NCI-H2081 (cell line): ENCODE measurements around the gene CSTB.
A peak's percentile ranks its signal among the peaks of the same experiment; 100 is the strongest.

Experiments used
- DNase-seq, 2 experiments: peaks; one replicate each; lab custom pipeline; 2025; lab: John Stamatoyannopoulos, UW

CSTB gene

GRCh38 chr21:43789276-43790009 lies 13.3 kb upstream of the CSTB start, which contains the start of gene RRP1:
Gene RRP1, plus strand, starts transcription at chr21:43789577. Its CDS starts 53 bp downstream, at chr21:43789630.
- peak; percentile 81 to 83 for DNase-seq

GRCh38 chr21:43786807-43787440 lies 10.8 kb upstream of the CSTB start:
- DNase-seq, result no peak

DNA sequence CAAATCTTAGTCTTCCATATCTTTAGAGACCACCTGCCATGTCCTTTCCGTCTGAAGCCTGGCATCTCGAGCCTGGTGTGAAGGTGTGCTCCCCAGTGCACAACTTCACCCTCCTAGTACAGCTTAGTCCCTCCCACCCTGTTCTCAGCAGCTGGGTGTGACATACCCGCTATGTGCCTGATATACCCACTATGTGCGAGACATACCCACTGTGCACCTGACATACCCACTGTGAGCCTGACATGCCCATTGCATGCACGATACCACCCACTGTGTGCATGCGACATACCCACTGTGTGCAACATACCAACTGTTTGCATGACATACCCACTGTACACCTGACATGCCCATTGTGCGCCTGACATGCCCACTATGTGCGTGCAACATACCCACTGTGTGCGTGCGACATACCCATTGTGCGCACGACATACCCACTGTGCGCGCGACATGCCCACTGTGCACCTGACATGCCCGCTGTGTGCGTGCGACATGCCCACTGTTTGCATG lies 10.2 kb upstream of the CSTB start:
- DNase-seq, result no peak

- DNase-seq, result no peak
Observed at GRCh38 chr21:43785134-43785533, 9.0 kb upstream of the CSTB start.

DNA sequence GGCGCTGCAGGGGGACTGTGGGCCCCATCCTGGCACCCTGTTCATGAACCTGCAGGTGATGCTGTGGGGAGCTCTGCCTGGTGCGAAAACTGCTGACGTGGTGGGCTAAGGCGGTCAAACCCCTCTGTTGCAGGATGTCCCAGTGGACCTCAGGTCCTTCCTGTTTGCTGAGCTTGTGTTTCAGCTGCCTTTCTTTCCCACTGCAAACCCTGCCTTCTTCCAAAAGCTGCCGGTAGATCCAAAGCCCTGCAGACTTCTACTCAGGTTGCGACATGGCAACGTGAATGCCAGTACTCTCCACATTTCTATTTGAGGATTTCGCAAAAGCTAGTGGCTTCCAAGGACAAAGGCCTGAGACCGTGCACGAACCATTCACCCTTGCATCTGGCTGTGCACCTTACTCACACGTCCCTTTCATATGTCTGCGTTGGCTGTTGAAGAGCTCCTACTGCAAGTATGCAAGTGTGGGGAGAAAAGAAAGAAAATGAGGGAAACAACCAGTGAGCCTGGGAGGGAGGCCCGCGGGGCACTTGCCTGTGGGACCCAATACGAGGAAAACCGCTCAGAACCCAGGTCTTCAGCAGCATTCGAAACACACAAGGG lies 7.1 kb upstream of the CSTB start:
- DNase-seq, result no peak

- no peak for DNase-seq
Observed at GRCh38 chr21:43782431-43783097, 6.5 kb upstream of the CSTB start.

DNA sequence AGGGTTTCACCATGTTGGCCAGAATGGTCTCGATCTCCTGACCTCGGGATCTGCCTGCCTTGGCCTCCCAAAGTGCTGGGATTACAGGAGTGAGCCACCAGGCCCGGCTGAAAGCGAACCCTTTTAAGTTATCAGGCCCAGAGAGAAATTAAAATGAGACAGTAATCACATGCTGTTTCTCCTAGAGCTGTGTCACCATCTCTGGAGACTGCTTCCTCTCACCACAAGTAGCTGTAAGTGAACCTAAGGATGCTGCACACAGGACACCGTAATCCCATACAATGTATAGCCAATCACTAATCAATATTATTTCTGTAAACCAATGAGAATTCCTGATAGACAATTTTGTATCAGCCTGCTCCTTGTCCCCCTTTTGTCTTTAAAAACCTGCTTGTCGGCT lies 5.7 kb upstream of the CSTB start:
- DNase-seq, result no peak

DNA sequence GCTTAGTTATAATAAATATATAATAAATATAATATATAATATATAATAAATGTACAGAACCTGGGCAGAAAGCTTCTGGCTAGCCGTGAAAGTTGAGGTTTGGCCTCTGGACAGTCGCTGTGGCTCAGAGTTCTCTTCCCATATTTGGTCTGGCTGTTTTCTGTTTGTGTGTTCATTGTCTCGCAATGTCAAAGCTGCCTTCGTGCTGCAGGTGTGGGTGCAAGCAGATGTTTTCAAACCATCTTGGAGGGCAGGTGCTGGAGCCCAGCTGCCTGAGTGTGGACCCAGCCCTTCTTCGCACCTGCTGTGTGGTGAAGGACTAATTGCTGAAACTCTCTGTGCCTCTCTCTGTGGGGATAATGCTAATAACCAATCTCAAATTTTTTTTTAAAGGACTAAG lies 3.6 kb upstream of the CSTB start:
- DNase-seq, result peak in 1 of 2 experiments; percentile 7

- DNase-seq, result no peak
Observed at GRCh38 chr21:43778469-43779335, 2.6 kb upstream of the CSTB start.

- no peak for DNase-seq
Observed at GRCh38 chr21:43777953-43778352, 1.8 kb upstream of the CSTB start.

DNA sequence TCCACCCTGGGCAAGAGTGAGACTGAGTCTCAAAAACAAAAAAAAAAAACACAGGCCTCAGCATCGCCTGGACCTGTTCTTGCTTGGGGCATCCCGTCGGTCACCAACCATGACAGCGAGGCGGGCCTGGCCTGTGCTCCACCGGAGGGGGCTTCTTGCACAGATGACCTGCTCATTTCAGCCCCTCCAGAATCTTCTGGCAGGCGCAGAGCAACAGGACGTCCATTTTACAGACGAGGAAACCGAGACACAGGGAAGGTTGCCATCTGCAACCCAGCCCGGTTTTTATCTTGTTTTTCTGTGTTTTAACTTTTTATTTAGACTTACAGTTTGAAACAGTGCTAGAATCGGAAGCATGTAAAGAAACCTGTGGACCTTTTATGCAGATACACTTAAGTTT lies 918 bp downstream of the CSTB start:
- DNase-seq, result no peak

- no peak for DNase-seq
Observed at GRCh38 chr21:43774163-43774562, 1.9 kb downstream of the CSTB start.

DNA sequence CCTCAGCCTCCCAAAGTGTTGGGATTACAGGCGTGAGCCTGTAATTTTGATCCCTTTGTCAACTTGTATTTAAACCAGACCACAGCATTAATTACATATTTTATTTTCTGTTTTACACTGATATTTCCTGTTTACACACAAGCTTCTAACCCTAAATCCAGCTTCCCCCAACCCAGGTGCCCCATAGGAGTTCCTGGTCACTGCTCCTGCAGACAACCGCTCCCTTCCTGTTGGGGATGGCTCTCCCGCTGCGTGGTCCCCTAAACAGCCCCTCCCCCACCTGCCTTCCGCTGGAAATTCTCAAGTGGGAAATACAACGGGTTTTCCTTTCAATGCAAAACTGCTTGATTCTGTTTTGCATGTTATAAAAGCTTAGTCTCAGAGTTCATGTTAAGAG lies 3.7 kb downstream of the CSTB start:
- DNase-seq, result no peak

DNA sequence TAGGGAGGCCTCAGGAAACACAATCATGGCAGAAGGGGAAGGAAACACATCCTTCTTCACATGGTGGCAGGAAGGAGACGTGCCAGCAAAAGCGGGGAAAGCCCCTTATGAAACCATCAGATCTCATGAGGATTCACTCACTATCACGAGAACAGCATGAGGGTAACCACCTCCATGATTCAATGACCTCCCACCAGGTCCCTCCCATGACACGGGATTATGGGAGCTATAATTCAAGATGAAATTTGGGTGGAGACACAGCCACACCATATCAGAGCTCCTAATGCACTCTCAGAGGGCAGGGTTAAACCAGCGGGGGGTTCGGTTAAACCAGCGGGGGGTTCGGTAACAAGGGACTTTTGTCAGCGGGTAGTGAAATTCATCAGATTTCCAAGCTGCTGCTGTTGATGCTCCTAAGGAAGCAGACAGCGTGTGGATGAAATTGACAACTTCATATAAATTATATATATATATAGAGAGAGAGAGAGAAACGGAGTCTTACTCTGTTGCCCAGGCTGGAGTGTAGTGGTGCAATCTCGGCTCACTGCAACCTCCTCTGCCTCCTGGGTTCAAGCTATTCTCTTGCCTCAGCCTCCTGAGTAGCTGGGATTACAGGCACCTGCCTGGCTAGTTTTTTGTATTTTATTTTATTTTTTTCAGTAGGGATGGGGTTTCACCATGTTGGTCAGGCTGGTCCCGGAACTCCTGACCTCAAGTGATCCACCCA lies 4.2 kb downstream of the CSTB start:
- no peak for DNase-seq

GRCh38 chr21:43771199-43771675 lies 4.9 kb downstream of the CSTB start:
- no peak for DNase-seq

DNA sequence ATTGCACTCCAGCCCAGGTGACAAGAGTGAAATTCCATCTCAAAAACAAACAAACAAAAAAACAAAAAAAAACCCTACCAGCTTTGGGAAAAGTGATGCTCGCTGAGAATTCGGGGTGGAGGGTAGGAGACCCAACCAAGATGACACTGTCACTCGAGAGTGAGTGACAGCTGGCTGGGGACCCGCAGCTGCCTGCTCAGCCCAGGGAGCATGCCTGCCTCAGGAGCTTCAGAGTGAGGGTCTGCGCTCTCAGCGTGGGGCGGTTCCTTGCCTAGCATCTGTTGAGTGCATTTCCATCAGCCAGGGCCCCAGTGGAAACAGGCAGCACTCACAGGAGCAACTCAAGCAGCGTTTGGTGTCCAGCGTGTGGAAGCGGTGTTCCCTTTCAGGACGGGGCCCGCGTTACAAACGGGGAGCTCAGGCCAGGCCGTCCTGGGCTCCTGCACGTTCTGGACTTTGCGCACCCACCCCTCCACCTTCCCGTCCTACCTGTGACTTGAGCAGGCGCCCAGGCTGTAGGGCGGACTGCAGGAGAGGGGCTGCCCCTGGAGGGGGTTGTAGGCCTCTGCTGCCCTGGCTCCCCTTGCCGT lies 5.9 kb downstream of the CSTB start:
- no peak for DNase-seq

DNA sequence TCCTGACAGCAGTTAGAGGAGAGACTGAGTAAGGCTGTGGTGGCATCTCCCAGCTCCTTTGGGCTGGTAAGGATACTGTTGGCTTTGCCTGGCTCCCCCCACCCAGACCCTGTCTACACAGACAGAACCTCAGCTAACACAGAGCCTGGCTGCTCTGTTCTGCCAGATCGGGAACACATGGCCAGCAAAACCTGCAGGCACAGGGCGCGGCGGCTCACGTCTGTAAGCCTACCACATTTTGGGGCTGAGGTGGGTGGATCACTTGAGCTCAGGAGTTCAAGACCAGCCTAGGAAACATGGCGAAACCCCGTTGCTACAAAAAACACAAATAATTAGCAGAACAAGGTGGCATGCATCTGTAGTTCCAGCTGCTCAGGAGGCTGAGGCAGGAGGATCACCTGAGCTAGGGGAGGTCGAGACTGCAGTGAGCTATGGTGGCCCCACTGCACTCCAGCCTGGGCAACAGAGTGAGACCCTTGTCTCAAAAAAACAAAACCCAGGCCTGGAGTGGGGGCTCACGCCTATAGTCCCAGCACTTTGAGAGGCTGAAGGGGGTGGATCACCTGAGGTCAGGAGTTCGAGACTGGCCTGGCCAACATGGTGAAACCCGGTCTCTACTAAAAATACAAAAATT lies 6.7 kb downstream of the CSTB start:
- DNase-seq, result no peak

- no peak for DNase-seq
Observed at GRCh38 chr21:43768868-43769167, 7.3 kb downstream of the CSTB start.

DNA sequence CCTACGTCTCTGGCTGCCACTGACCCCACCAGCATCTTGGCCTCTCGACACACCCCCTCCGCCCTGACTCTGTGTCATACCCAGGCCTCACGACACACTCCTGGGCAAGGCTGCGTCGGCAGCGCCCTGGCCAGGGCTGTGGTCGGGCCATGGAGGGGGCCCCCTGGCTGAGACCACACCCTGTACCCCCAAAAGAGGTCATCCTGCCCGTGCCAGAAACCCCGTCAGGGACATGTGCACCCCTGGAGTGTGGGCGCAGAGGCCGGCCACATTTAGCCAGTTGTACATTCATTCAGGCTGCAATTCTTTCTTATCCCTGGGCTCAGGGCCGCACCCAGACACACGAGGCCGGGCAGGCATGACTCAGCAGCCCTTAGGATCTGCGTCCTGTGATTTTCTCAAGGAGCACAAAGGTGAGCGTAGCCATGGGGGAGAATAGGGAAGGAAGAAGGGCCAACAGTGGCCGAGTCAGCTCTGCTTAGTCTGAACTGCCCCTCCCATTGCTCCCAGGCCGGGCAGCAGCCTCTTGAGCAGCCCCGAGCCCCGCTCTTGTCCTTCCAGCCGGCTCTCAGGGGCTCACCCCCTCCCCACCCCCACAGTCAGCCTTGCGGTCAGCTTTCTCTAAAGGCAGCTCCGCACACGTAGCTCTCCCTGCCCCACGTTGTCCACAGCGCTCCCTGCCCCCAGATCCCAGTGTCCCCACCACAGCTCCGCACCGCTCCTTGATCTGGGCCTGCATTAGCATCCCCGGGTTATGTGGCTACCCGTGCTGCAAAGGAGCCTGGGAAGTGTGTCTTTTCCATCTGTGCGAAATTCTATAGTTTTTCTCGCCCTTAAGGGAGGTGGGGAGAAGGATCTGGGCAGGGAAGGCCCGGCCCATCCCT lies 7.9 kb downstream of the CSTB start:
- DNase-seq, result no peak
